ENCODE results near the gene CBX5.

The CBX5 gene

GRCh38 chr12:54225666-54226065 is 54.3 kb downstream of the CBX5 start:
- no peak for DNase-seq (ENCODE audit: low read depth in 2 of 2)

GRCh38 chr12:54222609-54223008 is 57.3 kb downstream of the CBX5 start:
- no peak for DNase-seq (ENCODE audit: low read depth in 2 of 2)

- DNase-seq (ENCODE audit: low read depth in 2 of 2): no peak
Measured at GRCh38 chr12:54221402-54221984, 58.4 kb downstream of the CBX5 start.

- DNase-seq (ENCODE audit: low read depth in 2 of 2): no peak
Measured at GRCh38 chr12:54220567-54220966, 59.4 kb downstream of the CBX5 start.

DNA sequence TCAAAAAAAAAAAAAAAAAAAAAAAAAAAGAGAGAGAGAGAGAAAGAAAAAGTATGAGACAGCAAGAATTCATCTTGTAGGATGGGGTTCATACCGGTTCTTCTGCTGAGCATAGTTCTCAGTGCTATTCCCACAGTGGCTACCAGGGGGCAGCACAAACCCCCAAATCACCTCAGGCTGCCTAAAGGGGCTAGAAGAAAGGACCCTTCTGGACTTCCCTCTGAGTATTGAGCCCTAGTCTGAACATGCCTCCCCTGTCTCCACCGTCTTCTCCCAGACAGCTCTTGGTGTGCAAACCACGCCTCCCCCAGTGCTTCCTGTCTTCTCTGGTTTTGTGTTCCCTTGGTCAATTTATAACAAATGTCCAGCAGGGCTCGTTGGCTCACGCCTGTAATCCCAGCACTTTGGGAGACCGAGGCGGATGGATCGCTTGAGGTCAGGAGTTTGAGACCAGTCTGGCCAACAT is 59.8 kb downstream of the CBX5 start:
- peak in 1 of 2 donors; percentile 42 for DNase-seq (ENCODE audit: low read depth in 2 of 2)

DNA sequence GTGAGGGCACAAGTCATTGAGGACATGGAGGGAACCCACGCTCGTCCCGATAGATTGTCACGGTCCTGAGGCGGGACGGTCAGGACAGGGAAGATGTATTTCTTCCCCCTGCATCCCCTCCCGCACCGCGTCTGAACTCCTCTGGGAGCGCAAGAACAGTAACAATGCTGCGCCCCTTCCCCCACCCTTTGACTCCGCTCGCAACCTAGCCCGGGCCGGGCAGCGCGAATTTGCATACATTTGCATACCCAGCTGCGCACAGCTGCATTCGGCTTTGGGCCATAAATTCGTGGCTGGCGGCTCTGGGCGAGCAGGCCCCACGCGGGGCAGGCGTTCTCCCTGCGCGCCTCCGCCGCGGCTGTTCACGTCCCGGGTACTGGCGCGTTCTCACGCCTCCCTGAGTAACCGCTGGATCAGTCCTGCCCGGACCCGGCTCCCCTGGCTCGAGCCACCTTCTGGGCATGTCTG is 62.1 kb downstream of the CBX5 start:
- DNase-seq (ENCODE audit: low read depth in 2 of 2): no peak

- DNase-seq (ENCODE audit: low read depth in 2 of 2): peak; percentile 42 to 62
Measured at GRCh38 chr12:54216797-54217661, 62.9 kb downstream of the CBX5 start.

GRCh38 chr12:54215989-54216796 is 63.7 kb downstream of the CBX5 start:
- DNase-seq (ENCODE audit: low read depth in 2 of 2): no peak

DNA sequence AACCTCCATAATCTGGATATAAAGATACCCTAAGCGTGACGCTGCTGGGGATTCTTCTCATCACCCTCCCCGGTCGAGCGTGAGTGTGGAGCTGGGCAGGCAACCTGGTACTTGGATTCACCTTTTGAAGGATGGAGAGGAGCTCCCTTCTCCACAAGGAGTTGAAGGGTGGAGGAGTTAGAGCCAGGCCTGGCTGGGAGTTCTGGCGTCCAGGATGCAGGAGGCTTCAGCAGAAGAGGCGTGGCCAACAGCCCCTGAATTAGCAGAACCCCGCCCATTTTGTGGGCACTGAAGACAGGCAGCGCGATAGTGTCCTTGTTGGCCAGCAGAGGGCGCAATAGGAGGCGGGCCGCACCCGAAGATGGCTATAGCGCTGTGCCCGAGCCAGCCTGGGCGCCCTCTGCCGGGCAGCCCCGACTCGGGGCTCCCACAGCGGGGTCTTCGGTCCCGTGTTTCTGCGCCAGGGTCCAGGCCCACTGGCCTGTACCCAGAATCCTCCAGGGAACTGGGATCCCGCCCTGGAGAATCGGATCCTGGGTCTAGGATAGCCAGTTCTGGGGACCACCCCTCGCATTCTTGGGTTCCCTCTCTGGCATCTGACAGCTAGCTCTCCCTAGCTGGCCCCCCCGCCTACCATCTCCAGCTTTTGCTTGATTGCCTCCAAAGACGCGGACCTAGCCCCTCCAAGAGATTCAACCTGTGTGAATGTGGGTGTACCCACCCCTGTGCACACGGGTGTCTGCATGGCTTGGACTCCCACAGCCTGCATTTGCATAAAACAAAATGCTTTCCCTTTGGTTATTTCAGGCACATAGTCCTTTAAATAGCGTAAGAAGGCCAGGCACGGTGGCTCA is 65.1 kb downstream of the CBX5 start:
- DNase-seq (ENCODE audit: low read depth in 2 of 2): peak; percentile 79 to 81

GRCh38 chr12:54213079-54213478 is 66.8 kb downstream of the CBX5 start:
- no peak for DNase-seq (ENCODE audit: low read depth in 2 of 2)

- DNase-seq (ENCODE audit: low read depth in 2 of 2): no peak
Measured at GRCh38 chr12:54211920-54212319, 68.0 kb downstream of the CBX5 start.

DNA sequence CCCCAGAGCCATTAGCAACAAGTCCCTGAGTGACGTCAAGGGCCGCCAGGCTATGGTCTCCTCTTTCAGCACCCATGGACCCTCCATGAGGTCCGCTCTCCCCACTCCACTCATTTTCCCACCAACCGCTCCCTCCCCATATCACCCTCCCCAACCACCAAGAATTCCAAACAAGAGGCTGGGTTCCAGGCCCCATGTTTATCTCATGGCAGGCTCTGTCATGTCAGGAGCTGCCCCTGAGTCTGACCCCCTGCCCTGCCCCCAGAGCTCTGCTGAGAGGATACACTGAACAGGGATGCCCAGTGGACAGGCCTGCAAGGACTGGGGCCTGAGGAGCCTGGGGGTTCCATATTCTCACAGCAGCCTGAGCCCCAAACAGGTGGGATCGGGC is 69.5 kb downstream of the CBX5 start:
- no peak for DNase-seq (ENCODE audit: low read depth in 2 of 2)

DNA sequence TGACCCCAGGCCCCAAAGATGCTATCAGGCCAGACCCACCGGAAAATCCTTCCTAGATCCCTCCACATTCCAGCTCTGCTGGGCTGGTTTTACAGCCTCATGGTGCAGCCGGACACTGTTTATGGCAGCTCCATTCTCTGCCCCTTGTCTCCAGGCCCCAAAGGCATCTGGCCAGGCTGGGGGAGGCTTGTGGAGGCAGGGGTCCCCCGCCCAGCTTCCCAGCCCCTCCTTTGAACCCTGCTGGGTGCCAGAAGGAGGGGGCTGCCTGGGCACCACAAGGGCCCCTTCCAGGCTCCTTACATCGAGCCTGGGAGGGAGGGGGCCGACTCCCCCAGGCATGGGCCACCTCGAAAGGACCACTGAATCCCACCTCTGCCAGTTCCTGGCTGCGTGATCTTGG is 71.3 kb downstream of the CBX5 start:
- DNase-seq (ENCODE audit: low read depth in 2 of 2): no peak

- peak; percentile 32 to 68 for DNase-seq (ENCODE audit: low read depth in 2 of 2)
Measured at GRCh38 chr12:54207539-54208294, 72.2 kb downstream of the CBX5 start.

DNA sequence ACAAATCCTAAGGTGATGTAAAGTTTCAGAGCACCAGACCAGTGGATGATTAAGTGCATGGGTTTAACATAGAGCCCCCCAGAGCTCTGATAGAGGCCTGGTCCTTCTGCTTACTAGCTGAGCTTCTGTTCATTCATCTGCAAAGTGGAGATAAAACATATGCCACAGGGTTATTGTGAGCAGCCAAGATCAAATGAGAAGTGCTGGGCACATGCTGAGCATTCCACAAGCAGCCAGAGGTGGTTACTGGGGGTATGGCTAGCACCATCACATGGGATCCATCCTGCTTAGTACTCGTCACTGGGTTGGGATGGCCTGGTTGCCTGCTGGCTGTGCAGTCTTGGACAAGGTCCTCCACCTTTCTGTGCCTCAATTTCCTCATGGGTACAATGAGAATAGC is 73.1 kb downstream of the CBX5 start:
- no peak for DNase-seq (ENCODE audit: low read depth in 2 of 2)

GRCh38 chr12:54204316-54204715 is 75.6 kb downstream of the CBX5 start:
- no peak for DNase-seq (ENCODE audit: low read depth in 2 of 2)

GRCh38 chr12:54201001-54201794 is 78.7 kb downstream of the CBX5 start:
- peak; percentile 31 to 48 for DNase-seq (ENCODE audit: low read depth in 2 of 2)

- DNase-seq (ENCODE audit: low read depth in 2 of 2): no peak
Measured at GRCh38 chr12:54200412-54200811, 79.5 kb downstream of the CBX5 start.

DNA sequence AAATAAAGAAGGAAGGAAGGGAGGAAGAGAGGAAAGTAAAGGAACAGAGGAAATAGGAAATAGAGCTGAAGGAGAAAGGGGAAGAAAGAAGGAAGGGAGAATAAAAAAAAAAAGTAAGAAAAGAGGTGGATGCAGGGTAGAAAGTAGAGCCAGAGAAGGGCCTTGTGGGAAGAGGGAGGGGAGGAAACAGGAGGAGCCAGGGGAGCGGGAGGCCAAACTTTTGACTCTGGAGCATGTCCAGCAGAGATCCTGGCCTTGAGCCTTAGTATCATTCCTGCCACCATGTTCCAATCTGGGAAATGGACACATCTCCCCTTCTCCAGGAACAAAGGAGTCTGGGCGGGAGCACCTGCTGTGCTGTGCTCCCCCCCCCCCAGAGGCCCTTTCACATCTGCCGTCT is 80.0 kb downstream of the CBX5 start:
- DNase-seq (ENCODE audit: low read depth in 2 of 2): no peak

DNA sequence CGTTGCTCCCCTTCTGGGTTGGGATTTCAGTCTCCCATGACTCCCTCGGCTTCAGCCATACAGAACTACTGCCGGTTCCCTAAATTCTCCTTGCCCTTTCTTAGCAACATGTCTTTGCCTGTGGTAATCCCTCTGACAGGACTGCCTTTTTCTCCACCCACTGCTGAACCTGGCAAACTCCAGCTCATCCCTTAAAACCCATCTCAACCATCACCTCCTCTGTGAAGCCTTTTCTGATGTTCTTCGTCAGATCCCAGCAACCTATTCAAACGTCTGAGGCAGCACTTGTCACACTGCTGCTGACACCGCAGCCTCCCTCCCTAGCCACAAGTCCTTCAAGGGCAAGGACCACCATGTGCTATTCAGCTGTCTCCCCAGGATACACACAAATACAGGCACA is 80.9 kb downstream of the CBX5 start:
- no peak for DNase-seq (ENCODE audit: low read depth in 2 of 2)

All from stimulated activated CD4-positive, alpha-beta T cell treated with anti-CD3 and anti-CD28 coated beads, Interleukin-1b, Interleukin-23, amount 100 ng/mL, for 1 hour (primary cell).